OCI-LY7 (cell line): Measurements from ENCODE around the gene GPC3.

ENCODE experiments used
- EZH2phosphoT487 ChIP-seq: fragments of 200-600 bp; sonication (generic); IDR thresholded peaks from 2 replicates; pipeline ENCODE4 v1.6.1; 2018; ENCODE audit warnings: low read depth, borderline replicate concordance, mild to moderate bottlenecking, mixed run types, antibody characterized with exemption, low read length, moderate library complexity, mixed read lengths
- TF ChIP-seq, protein P1 (sequence below): fragments of 200-600 bp; sonication (generic); conservative IDR thresholded peaks from 2 replicates; pipeline ENCODE4 v1.5.1; 2014; ENCODE audit warnings: mild to moderate bottlenecking, antibody characterized with exemption, low read length, moderate library complexity, mixed read lengths

- TF ChIP-seq, protein P1, sequence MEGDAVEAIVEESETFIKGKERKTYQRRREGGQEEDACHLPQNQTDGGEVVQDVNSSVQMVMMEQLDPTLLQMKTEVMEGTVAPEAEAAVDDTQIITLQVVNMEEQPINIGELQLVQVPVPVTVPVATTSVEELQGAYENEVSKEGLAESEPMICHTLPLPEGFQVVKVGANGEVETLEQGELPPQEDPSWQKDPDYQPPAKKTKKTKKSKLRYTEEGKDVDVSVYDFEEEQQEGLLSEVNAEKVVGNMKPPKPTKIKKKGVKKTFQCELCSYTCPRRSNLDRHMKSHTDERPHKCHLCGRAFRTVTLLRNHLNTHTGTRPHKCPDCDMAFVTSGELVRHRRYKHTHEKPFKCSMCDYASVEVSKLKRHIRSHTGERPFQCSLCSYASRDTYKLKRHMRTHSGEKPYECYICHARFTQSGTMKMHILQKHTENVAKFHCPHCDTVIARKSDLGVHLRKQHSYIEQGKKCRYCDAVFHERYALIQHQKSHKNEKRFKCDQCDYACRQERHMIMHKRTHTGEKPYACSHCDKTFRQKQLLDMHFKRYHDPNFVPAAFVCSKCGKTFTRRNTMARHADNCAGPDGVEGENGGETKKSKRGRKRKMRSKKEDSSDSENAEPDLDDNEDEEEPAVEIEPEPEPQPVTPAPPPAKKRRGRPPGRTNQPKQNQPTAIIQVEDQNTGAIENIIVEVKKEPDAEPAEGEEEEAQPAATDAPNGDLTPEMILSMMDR: no peak
- TF ChIP-seq EZH2phosphoT487: no peak
These were observed 454.4 kb downstream of the GPC3 start for GRCh38 chrX:133530960-133531359.
